Prostate gland (tissue), 2 donors: Measurements from ENCODE around the gene TUBGCP3. TPM values are rescaled to one million over a fixed set of nuclear protein-coding genes. Genes with fewer than 3 reads are reported as not detected.
"Not testable (repeated sequence)": the region's sequence is repeated elsewhere in the genome, so short reads cannot be mapped to it uniquely, and the experiment has no call there.

Source experiments
- DNase-seq: peaks from one replicate; pipeline ENCODE4 v3.0.0-alpha.2; 2019; ENCODE audit warnings: low spot score
- H3K27ac ChIP-seq, 2 donors: fragments of 200-600 bp; sonication (generic); 2 replicates each; pipeline ENCODE4 v1.5.1; 2017 to 2019
- H3K27me3 ChIP-seq: fragments of 200-600 bp; sonication (generic); replicated peaks from 2 replicates; pipeline ENCODE4 v1.5.1; 2019; ENCODE audit not compliant: insufficient read depth
- H3K36me3 ChIP-seq, 2 donors: fragments of 200-600 bp; sonication (generic); 1 replicate in 1 of 2; 2 replicates in 1 of 2; pipeline versions ENCODE4 v1.5.1 to v1.8.1; 2017 to 2019
- H3K4me1 ChIP-seq: fragments of 200-600 bp; sonication (generic); replicated peaks from 2 replicates; pipeline ENCODE4 v1.5.1; 2019
- H3K4me3 ChIP-seq, 2 donors: fragments of 200-600 bp; sonication (generic); 2 replicates each; pipeline ENCODE4 v1.5.1; 2017 to 2019
- H3K9me3 ChIP-seq: fragments of 200-600 bp; sonication (generic); 2 replicates; pipeline ENCODE4 v1.5.1; 2017
- CTCF ChIP-seq, 4 experiments: fragments of 200-600 bp in 2 of 4; fragments of 450-650 bp in 2 of 4; sonication (generic) in 2 of 4; IDR thresholded peaks; 1 replicate in 3 of 4; 2 replicates in 1 of 4; pipeline ENCODE4 v1.5.1; 2016 to 2019; ENCODE audit warnings: antibody characterized with exemption in 4 of 4, mild to moderate bottlenecking in 2 of 4, moderate library complexity in 2 of 4
- POLR2A ChIP-seq: fragments of 450-650 bp; IDR thresholded peaks from one replicate; pipeline ENCODE4 v1.6.1; 2016; ENCODE audit warnings: antibody characterized with exemption, mild to moderate bottlenecking
- POLR2AphosphoS5 ChIP-seq: sonication (generic); formaldehyde crosslinking; IDR thresholded peaks from one replicate; pipeline ENCODE4 v1.6.1; 2017; ENCODE audit warnings: antibody characterized with exemption
- WGBS: methylation state at CpG from one replicate; pipeline ENCODE4 v1.1.5; 2018; 5-methylcytosine and 5-hydroxymethylcytosine counted together
- intact Hi-C: fragments of 100-400 bp; cut with DNase I; formaldehyde crosslinking; loops from one replicate; pipeline ENCODE4 v1.14.2; 2022
- total RNA-seq, 2 donors: library from RNA; depleted of rRNA; stranded (reverse); fragments of >200 nt; gene quantifications; one replicate each; pipeline ENCODE4 v1.1.0, GENCODE V29; 2016

The TUBGCP3 gene
- total RNA-seq, 2 donors from 2014 or later, result 19.7 to 37.5 TPM

GRCh38 chr13:112509190-112509589 is 78.8 kb downstream of the TUBGCP3 start:
- Histone ChIP-seq H3K36me3 (no peaks in the 10 kb centered on the region), H3K27me3 (no peaks in the 10 kb centered on the region), H3K4me3 (no peak overlapping the region), H3K27ac (no peak overlapping the region), H3K9me3 (no peaks in the 10 kb centered on the region), H3K4me1 (no peaks in the 10 kb centered on the region)
- DNase-seq, result no peak
- intact Hi-C loops, result no loop called here
- 76% methylated on average over 6 of the region's 6 CpGs for WGBS
- TF ChIP-seq CTCF (IDR thresholded peaks at IDR 0.05) (no peak), POLR2A (no peak)

GRCh38 chr13:112506046-112506445 is 81.9 kb downstream of the TUBGCP3 start:
- Histone ChIP-seq H3K9me3 (no peaks in the 10 kb centered on the region), H3K4me3 (no peak overlapping the region), H3K4me1 (no peaks in the 10 kb centered on the region), H3K36me3 (no peaks in the 10 kb centered on the region), H3K27ac (no peak overlapping the region), H3K27me3 (no peaks in the 10 kb centered on the region)
- WGBS, result 80% methylated on average over 8 of the region's 8 CpGs
- TF ChIP-seq CTCF (IDR thresholded peaks at IDR 0.05), result no peak
- TF ChIP-seq POLR2A, result no peak
- intact Hi-C loops, result no loop called here
- no peak for DNase-seq

GRCh38 chr13:112496166-112496565 is 91.8 kb downstream of the TUBGCP3 start:
- Histone ChIP-seq H3K9me3 (no peaks in the 10 kb centered on the region), H3K27ac (no peak overlapping the region), H3K4me3 (no peak overlapping the region), H3K36me3 (no peaks in the 10 kb centered on the region), H3K27me3 (no peaks in the 10 kb centered on the region), H3K4me1 (no peaks in the 10 kb centered on the region)
- intact Hi-C loops, result no loop called here
- DNase-seq, result no peak
- WGBS, result 97% methylated on average over 7 of the region's 7 CpGs
- TF ChIP-seq POLR2A (no peak), POLR2AphosphoS5 (no peak), CTCF (IDR thresholded peaks at IDR 0.05) (no peak)

GRCh38 chr13:112495465-112495864 is 92.5 kb downstream of the TUBGCP3 start:
- no peak for TF ChIP-seq POLR2AphosphoS5
- TF ChIP-seq POLR2A, result no peak
- TF ChIP-seq CTCF (IDR thresholded peaks at IDR 0.05), result no peak
- Histone ChIP-seq H3K27me3 (no peaks in the 10 kb centered on the region), H3K27ac (no peak overlapping the region), H3K4me1 (no peaks in the 10 kb centered on the region), H3K36me3 (no peaks in the 10 kb centered on the region), H3K4me3 (no peak overlapping the region), H3K9me3 (no peaks in the 10 kb centered on the region)
- DNase-seq, result no peak
- intact Hi-C loops, result no loop called here
- WGBS, result 60% methylated on average over 2 of the region's 2 CpGs

- Histone ChIP-seq H3K4me1 (no peaks in the 10 kb centered on the region), H3K9me3 (no peaks in the 10 kb centered on the region), H3K36me3 (no peaks in the 10 kb centered on the region), H3K27me3 (no peaks in the 10 kb centered on the region), H3K4me3 (no peak overlapping the region), H3K27ac (no peak overlapping the region)
- TF ChIP-seq POLR2A, result no peak
- no peak for TF ChIP-seq POLR2AphosphoS5
- no peak for TF ChIP-seq CTCF (IDR thresholded peaks at IDR 0.05)
- DNase-seq, result no peak
- intact Hi-C loops, result no loop called here
- 97% methylated on average over 6 of the region's 6 CpGs for WGBS
Measured at GRCh38 chr13:112489199-112489598, 98.8 kb downstream of the TUBGCP3 start.

GRCh38 chr13:112488343-112489050 is 99.5 kb downstream of the TUBGCP3 start:
- H3K9me3 ChIP-seq, H3K36me3 ChIP-seq, DNase-seq, H3K27me3 ChIP-seq, H3K27ac ChIP-seq, intact Hi-C loops, H3K4me3 ChIP-seq, H3K4me1 ChIP-seq: not testable (repeated sequence)
- whole genome bisulfite sequencing, result 99% methylated on average over 5 of the region's 7 CpGs
